MM.1S (cell line): Measurements from ENCODE around the gene LPCAT2.

Experiments used
- DNase-seq: peaks from one replicate; pipeline ENCODE4 v3.0.0-alpha.2; 2015
- H2AFZ ChIP-seq: fragments of 300-600 bp; sonication (generic); 2 replicates; pipeline ENCODE4 v1.6.0; 2016; ENCODE audit warnings: antibody characterized with exemption, low read length
- H3F3A ChIP-seq: fragments of 300-600 bp; sonication (generic); 2 replicates; pipeline ENCODE4 v1.6.1; 2016; ENCODE audit warnings: mild to moderate bottlenecking, antibody characterized with exemption, low read length, moderate library complexity, mixed read lengths; ENCODE audit not compliant: insufficient read depth
- H3K27ac ChIP-seq: fragments of 300-600 bp; sonication (generic); 2 replicates; pipeline ENCODE4 v1.5.1; 2016; ENCODE audit warnings: mild to moderate bottlenecking, low read length
- H3K27me3 ChIP-seq: fragments of 300-600 bp; sonication (generic); replicated peaks from 2 replicates; pipeline ENCODE4 v1.6.0; 2016; ENCODE audit warnings: low read length; ENCODE audit not compliant: insufficient read depth
- H3K36me3 ChIP-seq: fragments of 300-600 bp; sonication (generic); replicated peaks from 2 replicates; pipeline ENCODE4 v1.6.1; 2016; ENCODE audit warnings: mild to moderate bottlenecking, low read length, mixed read lengths; ENCODE audit not compliant: insufficient read depth
- H3K4me1 ChIP-seq: fragments of 300-600 bp; sonication (generic); 2 replicates; pipeline ENCODE4 v1.6.1; 2016; ENCODE audit warnings: low read length, mixed read lengths
- H3K4me2 ChIP-seq: fragments of 300-600 bp; sonication (generic); 2 replicates; pipeline ENCODE4 v1.6.0; 2016; ENCODE audit warnings: low read depth, low read length
- H3K4me3 ChIP-seq: fragments of 300-600 bp; sonication (generic); 2 replicates; pipeline ENCODE4 v1.5.1; 2016; ENCODE audit warnings: low read length, mixed read lengths
- H3K79me2 ChIP-seq: fragments of 300-600 bp; sonication (generic); 2 replicates; pipeline ENCODE4 v1.6.1; 2016; ENCODE audit warnings: mixed run types, low read length, mixed read lengths
- H3K9ac ChIP-seq: fragments of 300-600 bp; sonication (generic); 2 replicates; pipeline ENCODE4 v1.6.1; 2016; ENCODE audit warnings: low read length, mixed read lengths
- H3K9me2 ChIP-seq: fragments of 300-600 bp; sonication (generic); replicated peaks from 2 replicates; pipeline ENCODE4 v1.6.1; 2016; ENCODE audit warnings: mild to moderate bottlenecking, low read length, mixed read lengths; ENCODE audit not compliant: insufficient read depth
- H3K9me3 ChIP-seq: fragments of 300-600 bp; sonication (generic); replicated peaks from 2 replicates; pipeline ENCODE4 v1.6.1; 2016; ENCODE audit warnings: mild to moderate bottlenecking, low read length, mixed read lengths; ENCODE audit not compliant: insufficient read depth
- H4K20me1 ChIP-seq: fragments of 300-600 bp; sonication (generic); 2 replicates; pipeline ENCODE4 v1.6.1; 2016; ENCODE audit warnings: mild to moderate bottlenecking, low read length, moderate library complexity, mixed read lengths; ENCODE audit not compliant: insufficient read depth
- CTCF ChIP-seq: fragments of 300-600 bp; sonication (generic); IDR thresholded peaks from 2 replicates; pipeline ENCODE4 v1.5.1; 2016; ENCODE audit warnings: antibody characterized with exemption, low read length, mixed read lengths
- EZH2 ChIP-seq: fragments of 300-600 bp; sonication (generic); optimal IDR thresholded peaks from 2 replicates; pipeline ENCODE3; 2017; ENCODE audit warnings: low read depth, mild to moderate bottlenecking, antibody characterized with exemption, low read length, mixed read lengths
- EZH2phosphoT487 ChIP-seq: fragments of 300-600 bp; sonication (generic); IDR thresholded peaks from 2 replicates; pipeline ENCODE4 v1.6.1; 2018; ENCODE audit warnings: antibody characterized with exemption, low read length

Gene LPCAT2

GRCh38 chr16:55499951-55500529, 8.8 kb upstream of the LPCAT2 start:
- Histone ChIP-seq H3K36me3 (no peaks in the 10 kb centered on the region), H2AFZ (no peak overlapping the region), H3K9ac (no peak overlapping the region), H3K4me2 (no peak overlapping the region), H3K9me2 (no peaks in the 10 kb centered on the region), H3K4me3 (no peak overlapping the region), H3K27me3 (no peaks in the 10 kb centered on the region), H3K27ac (no peak overlapping the region), H3K9me3 (no peaks in the 10 kb centered on the region), H3K79me2 (no peaks in the 10 kb centered on the region), H3K4me1 (no peaks in the 10 kb centered on the region), H4K20me1 (no peaks in the 10 kb centered on the region), H3F3A (no peaks in the 10 kb centered on the region)
- TF ChIP-seq CTCF (no peak), EZH2 (no peak), EZH2phosphoT487 (no peak)
- no peak for DNase-seq

- H3K79me2 ChIP-seq: no peaks in the 10 kb centered on the region
- TF ChIP-seq EZH2 (no peak), CTCF (no peak), EZH2phosphoT487 (no peak)
- H3K9me2 ChIP-seq: no peaks in the 10 kb centered on the region
- H3K27me3 ChIP-seq: no peaks in the 10 kb centered on the region
- H3K4me1 ChIP-seq: no peaks in the 10 kb centered on the region
- no peak overlapping the region for H3K4me3 ChIP-seq
- no peaks in the 10 kb centered on the region for H3K9me3 ChIP-seq
- no peaks in the 10 kb centered on the region for H3F3A ChIP-seq
- H3K4me2 ChIP-seq: no peak overlapping the region
- no peak overlapping the region for H3K9ac ChIP-seq
- no peaks in the 10 kb centered on the region for H3K36me3 ChIP-seq
- H4K20me1 ChIP-seq: no peaks in the 10 kb centered on the region
- DNase-seq: no peak
- H3K27ac ChIP-seq: no peak overlapping the region
- no peak overlapping the region for H2AFZ ChIP-seq
Observed at GRCh38 chr16:55500530-55501011, 8.3 kb upstream of the LPCAT2 start.

- no peak for DNase-seq
- H2AFZ ChIP-seq: no peak overlapping the region
- H3K27ac ChIP-seq: no peak overlapping the region
- H3K36me3 ChIP-seq: no peaks in the 10 kb centered on the region
- no peaks in the 10 kb centered on the region for H3F3A ChIP-seq
- no peaks in the 10 kb centered on the region for H3K9me2 ChIP-seq
- H3K9ac ChIP-seq: no peak overlapping the region
- no peak overlapping the region for H3K4me2 ChIP-seq
- no peaks in the 10 kb centered on the region for H3K79me2 ChIP-seq
- no peak for TF ChIP-seq EZH2phosphoT487
- TF ChIP-seq CTCF: no peak
- TF ChIP-seq EZH2: no peak
- no peaks in the 10 kb centered on the region for H3K9me3 ChIP-seq
- H3K27me3 ChIP-seq: no peaks in the 10 kb centered on the region
- H3K4me3 ChIP-seq: no peak overlapping the region
- no peaks in the 10 kb centered on the region for H4K20me1 ChIP-seq
- no peaks in the 10 kb centered on the region for H3K4me1 ChIP-seq
Observed at GRCh38 chr16:55501549-55502322, 7.1 kb upstream of the LPCAT2 start.
